ENCODE measurements around the gene WDR35. TPM values are rescaled to one million over a fixed set of nuclear protein-coding genes. Genes with fewer than 3 reads are reported as not detected.
A peak's percentile ranks its signal among the peaks of the same experiment; 100 is the strongest.

The WDR35 gene
- total RNA-seq, 1 donor from 2014 or later = 10.3 TPM

DNA sequence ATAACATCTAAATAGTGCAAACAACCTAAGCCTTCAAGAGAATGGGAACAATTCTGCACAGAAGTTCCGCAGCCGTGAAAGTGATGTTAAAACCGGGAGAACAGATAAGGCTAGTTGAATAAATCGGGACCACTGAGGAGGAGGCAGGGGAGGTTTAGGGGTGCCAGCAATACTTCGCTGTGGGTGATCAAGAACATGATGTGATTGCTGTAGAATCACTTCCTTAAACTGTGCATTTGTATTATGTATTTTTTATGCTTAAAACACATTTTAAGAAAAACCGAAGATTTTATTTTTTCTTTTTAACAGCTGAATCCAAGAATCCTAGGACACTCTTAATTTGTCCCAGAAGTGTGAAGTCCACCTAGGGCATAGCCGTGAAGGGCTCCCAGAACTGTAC lies 121.7 kb downstream of the WDR35 start:
- no peaks in the 10 kb centered on the region for H3K9me3 Mint-ChIP-seq (ENCODE audit: unreplicated experiment)
- peak overlapping the region; percentile 62 for H3K27ac Mint-ChIP-seq (ENCODE audit: unreplicated experiment)
- H3K4me3 Mint-ChIP-seq (ENCODE audit: unreplicated experiment) = peak overlapping the region; percentile 63
- H3K36me3 Mint-ChIP-seq (ENCODE audit: low read depth, unreplicated experiment) = no peaks in the 10 kb centered on the region
- no peaks in the 10 kb centered on the region for H3K27me3 Mint-ChIP-seq (ENCODE audit: unreplicated experiment)
- no peaks in the 10 kb centered on the region for H3K4me1 Mint-ChIP-seq (ENCODE audit: unreplicated experiment)
- no peak for DNase-seq (ENCODE audit: low spot score)
- TF ChIP-seq, protein P1, sequence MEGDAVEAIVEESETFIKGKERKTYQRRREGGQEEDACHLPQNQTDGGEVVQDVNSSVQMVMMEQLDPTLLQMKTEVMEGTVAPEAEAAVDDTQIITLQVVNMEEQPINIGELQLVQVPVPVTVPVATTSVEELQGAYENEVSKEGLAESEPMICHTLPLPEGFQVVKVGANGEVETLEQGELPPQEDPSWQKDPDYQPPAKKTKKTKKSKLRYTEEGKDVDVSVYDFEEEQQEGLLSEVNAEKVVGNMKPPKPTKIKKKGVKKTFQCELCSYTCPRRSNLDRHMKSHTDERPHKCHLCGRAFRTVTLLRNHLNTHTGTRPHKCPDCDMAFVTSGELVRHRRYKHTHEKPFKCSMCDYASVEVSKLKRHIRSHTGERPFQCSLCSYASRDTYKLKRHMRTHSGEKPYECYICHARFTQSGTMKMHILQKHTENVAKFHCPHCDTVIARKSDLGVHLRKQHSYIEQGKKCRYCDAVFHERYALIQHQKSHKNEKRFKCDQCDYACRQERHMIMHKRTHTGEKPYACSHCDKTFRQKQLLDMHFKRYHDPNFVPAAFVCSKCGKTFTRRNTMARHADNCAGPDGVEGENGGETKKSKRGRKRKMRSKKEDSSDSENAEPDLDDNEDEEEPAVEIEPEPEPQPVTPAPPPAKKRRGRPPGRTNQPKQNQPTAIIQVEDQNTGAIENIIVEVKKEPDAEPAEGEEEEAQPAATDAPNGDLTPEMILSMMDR (IDR thresholded peaks at IDR 0.05; ENCODE audit: unreplicated experiment) = no peak

- H3K36me3 Mint-ChIP-seq (ENCODE audit: low read depth, unreplicated experiment) = no peaks in the 10 kb centered on the region
- H3K4me3 Mint-ChIP-seq (ENCODE audit: unreplicated experiment) = no peak overlapping the region
- peaks cover 4% of the 10 kb centered on the region for H3K27me3 Mint-ChIP-seq (ENCODE audit: unreplicated experiment)
- no peaks in the 10 kb centered on the region for H3K9me3 Mint-ChIP-seq (ENCODE audit: unreplicated experiment)
- no peak for DNase-seq (ENCODE audit: low spot score)
- TF ChIP-seq, protein P1 (IDR thresholded peaks at IDR 0.05; ENCODE audit: unreplicated experiment) = no peak
- H3K4me1 Mint-ChIP-seq (ENCODE audit: unreplicated experiment) = peaks cover 3% of the 10 kb centered on the region
- H3K27ac Mint-ChIP-seq (ENCODE audit: unreplicated experiment) = no peak overlapping the region
These were observed 123.1 kb downstream of the WDR35 start for GRCh38 chr2:19866771-19867170.

GRCh38 chr2:19865151-19865550 lies 124.8 kb downstream of the WDR35 start:
- Mint-ChIP-seq H3K4me3 (ENCODE audit: unreplicated experiment) (no peak overlapping the region), H3K27me3 (ENCODE audit: unreplicated experiment) (peaks cover 4% of the 10 kb centered on the region), H3K4me1 (ENCODE audit: unreplicated experiment) (peaks cover 8% of the 10 kb centered on the region), H3K9me3 (ENCODE audit: unreplicated experiment) (no peaks in the 10 kb centered on the region), H3K27ac (ENCODE audit: unreplicated experiment) (no peak overlapping the region), H3K36me3 (ENCODE audit: low read depth, unreplicated experiment) (no peaks in the 10 kb centered on the region)
- no peak for DNase-seq (ENCODE audit: low spot score)
- TF ChIP-seq, protein P1 (IDR thresholded peaks at IDR 0.05; ENCODE audit: unreplicated experiment) = no peak

- no peak for DNase-seq (ENCODE audit: low spot score)
- Mint-ChIP-seq H3K4me1 (ENCODE audit: unreplicated experiment) (peaks cover 8% of the 10 kb centered on the region), H3K36me3 (ENCODE audit: low read depth, unreplicated experiment) (no peaks in the 10 kb centered on the region), H3K27me3 (ENCODE audit: unreplicated experiment) (peaks cover 4% of the 10 kb centered on the region), H3K4me3 (ENCODE audit: unreplicated experiment) (no peak overlapping the region), H3K27ac (ENCODE audit: unreplicated experiment) (no peak overlapping the region), H3K9me3 (ENCODE audit: unreplicated experiment) (no peaks in the 10 kb centered on the region)
- TF ChIP-seq, protein P1 (IDR thresholded peaks at IDR 0.05; ENCODE audit: unreplicated experiment) = no peak
These were observed 125.5 kb downstream of the WDR35 start for GRCh38 chr2:19864381-19864780.

DNA sequence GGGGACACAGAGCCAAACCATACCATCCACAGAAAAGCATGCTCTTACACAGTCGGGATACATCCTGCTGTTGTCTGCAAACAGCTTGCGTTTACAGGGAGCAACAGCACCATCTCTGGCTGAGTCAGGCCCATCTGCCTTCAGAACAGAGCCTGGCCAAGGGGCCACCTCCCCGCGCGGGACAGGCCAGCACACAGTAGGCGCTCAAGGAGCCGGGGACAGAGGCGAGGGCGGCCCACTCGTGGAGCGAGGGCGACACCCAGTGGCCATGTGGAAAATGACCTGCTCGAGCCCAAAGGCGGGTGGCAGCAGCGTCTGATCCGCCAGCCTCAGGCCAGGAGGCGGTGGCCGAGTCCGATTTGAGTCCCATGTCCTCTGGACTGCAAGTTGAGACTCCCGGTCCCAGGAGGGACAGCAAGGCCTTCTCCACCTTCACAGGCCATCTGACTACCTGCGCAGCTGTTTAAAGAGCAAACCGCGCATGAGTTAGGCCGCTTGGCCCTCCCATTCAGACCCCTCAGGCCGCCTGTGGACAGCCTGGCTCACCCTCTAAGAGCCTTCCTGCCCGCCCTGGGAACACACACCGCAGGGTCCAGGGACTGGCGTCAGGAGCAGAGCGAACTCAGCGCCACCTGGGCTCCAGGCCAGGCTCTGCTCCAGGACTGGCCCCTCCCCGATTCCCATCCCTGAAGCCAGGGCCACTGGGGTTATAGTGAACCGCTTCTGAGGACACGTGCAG lies 126.4 kb downstream of the WDR35 start:
- DNase-seq (ENCODE audit: low spot score) = peak; percentile 82
- Mint-ChIP-seq H3K36me3 (ENCODE audit: low read depth, unreplicated experiment) (no peaks in the 10 kb centered on the region), H3K27ac (ENCODE audit: unreplicated experiment) (no peak overlapping the region), H3K4me3 (ENCODE audit: unreplicated experiment) (no peak overlapping the region), H3K27me3 (ENCODE audit: unreplicated experiment) (peaks cover 4% of the 10 kb centered on the region), H3K9me3 (ENCODE audit: unreplicated experiment) (no peaks in the 10 kb centered on the region), H3K4me1 (ENCODE audit: unreplicated experiment) (peaks cover 8% of the 10 kb centered on the region)
- TF ChIP-seq, protein P1 (IDR thresholded peaks at IDR 0.05; ENCODE audit: unreplicated experiment) = peak; percentile 98

Measured in endothelial cell (in vitro differentiated cells).